Measurements from ENCODE around the gene CIDEB.

The CIDEB gene

DNA sequence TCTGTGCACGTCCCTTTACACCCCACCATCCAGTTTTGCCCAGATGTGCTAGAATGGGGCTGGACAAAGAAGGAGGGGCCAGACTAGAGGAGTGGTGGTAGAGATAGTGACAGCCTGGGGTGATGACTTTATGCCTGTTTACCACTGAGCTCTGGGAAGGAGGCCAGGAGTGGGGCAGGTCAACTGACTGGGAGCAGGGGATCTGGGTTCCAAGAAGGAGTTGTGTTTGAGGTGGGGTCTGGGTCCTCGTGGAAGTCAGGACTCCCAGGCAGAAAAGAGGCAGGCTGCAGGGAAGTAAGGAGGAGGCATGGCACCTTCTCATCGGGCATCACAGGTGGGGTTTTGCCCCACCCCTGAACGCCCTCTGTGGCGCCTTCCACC, 2.5 kb upstream of the CIDEB start:
- TF ChIP-seq GABPA (IDR thresholded peaks at IDR 0.05; ENCODE audit: low read depth) (no peak), SPI1 (IDR thresholded peaks at IDR 0.05; ENCODE audit: borderline replicate concordance, low read depth) (no peak)
- TF ChIP-seq, protein P1, sequence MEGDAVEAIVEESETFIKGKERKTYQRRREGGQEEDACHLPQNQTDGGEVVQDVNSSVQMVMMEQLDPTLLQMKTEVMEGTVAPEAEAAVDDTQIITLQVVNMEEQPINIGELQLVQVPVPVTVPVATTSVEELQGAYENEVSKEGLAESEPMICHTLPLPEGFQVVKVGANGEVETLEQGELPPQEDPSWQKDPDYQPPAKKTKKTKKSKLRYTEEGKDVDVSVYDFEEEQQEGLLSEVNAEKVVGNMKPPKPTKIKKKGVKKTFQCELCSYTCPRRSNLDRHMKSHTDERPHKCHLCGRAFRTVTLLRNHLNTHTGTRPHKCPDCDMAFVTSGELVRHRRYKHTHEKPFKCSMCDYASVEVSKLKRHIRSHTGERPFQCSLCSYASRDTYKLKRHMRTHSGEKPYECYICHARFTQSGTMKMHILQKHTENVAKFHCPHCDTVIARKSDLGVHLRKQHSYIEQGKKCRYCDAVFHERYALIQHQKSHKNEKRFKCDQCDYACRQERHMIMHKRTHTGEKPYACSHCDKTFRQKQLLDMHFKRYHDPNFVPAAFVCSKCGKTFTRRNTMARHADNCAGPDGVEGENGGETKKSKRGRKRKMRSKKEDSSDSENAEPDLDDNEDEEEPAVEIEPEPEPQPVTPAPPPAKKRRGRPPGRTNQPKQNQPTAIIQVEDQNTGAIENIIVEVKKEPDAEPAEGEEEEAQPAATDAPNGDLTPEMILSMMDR (IDR thresholded peaks at IDR 0.05; ENCODE audit: insufficient read depth, low read length) = no peak
- Histone ChIP-seq H3K4me3 (replicated peaks; ENCODE audit: insufficient read depth, low read length) (peak overlapping the region; percentile 47), H3K27ac (replicated peaks) (peak overlapping the region; percentile 93), H3K27me3 (ENCODE audit: insufficient read depth, poor library complexity, severe bottlenecking) (no peaks in the 10 kb centered on the region)
- DNase-seq (ENCODE audit: low read depth in 1 of 2, low spot score in 1 of 2) = no peak

GRCh38 chr14:24309538-24310264, 1.9 kb upstream of the CIDEB start, which contains the start of gene LTB4R2:
Gene LTB4R2, plus strand, starts transcription at chr14:24310140. Its CDS starts 525 bp downstream, at chr14:24310665.
- no peak for DNase-seq (ENCODE audit: low read depth in 1 of 2, low spot score in 1 of 2)
- TF ChIP-seq POLR2AphosphoS5 (IDR thresholded peaks at IDR 0.05; ENCODE audit: low read depth) = 0 out of 2 replicates have a peak, but pooled peaks have one; percentile 15
- TF ChIP-seq SPI1 (IDR thresholded peaks at IDR 0.05; ENCODE audit: borderline replicate concordance, low read depth) = no peak
- Histone ChIP-seq H3K27me3 (ENCODE audit: insufficient read depth, poor library complexity, severe bottlenecking) (no peaks in the 10 kb centered on the region), H3K4me3 (replicated peaks; ENCODE audit: insufficient read depth, low read length) (peak within 1 kb of the TSS; percentile 47), H3K27ac (replicated peaks) (peak within 1 kb of the TSS; percentile 93)

- DNase-seq (ENCODE audit: low read depth in 1 of 2, low spot score in 1 of 2) = no peak
- Histone ChIP-seq H3K27ac (replicated peaks) (no peak overlapping the region), H3K27me3 (ENCODE audit: insufficient read depth, poor library complexity, severe bottlenecking) (no peaks in the 10 kb centered on the region), H3K4me3 (replicated peaks; ENCODE audit: insufficient read depth, low read length) (no peak overlapping the region)
- TF ChIP-seq GABPA (IDR thresholded peaks at IDR 0.05; ENCODE audit: low read depth) (no peak), REST (IDR thresholded peaks at IDR 0.05; ENCODE audit: insufficient replicate concordance, low read depth) (no peak), POLR2AphosphoS5 (IDR thresholded peaks at IDR 0.05; ENCODE audit: low read depth) (no peak)
- TF ChIP-seq, protein P1 (IDR thresholded peaks at IDR 0.05; ENCODE audit: insufficient read depth, low read length) = no peak
Measured at GRCh38 chr14:24308342-24309124, 756 bp upstream of the CIDEB start.

GRCh38 chr14:24307156-24307574, 612 bp downstream of the CIDEB start:
- Histone ChIP-seq H3K4me3 (replicated peaks; ENCODE audit: insufficient read depth, low read length) (no peak overlapping the region), H3K27ac (replicated peaks) (no peak overlapping the region), H3K27me3 (ENCODE audit: insufficient read depth, poor library complexity, severe bottlenecking) (no peaks in the 10 kb centered on the region)
- no peak for DNase-seq (ENCODE audit: low read depth in 1 of 2, low spot score in 1 of 2)
- TF ChIP-seq, protein P1 (IDR thresholded peaks at IDR 0.05; ENCODE audit: insufficient read depth, low read length) = no peak
- TF ChIP-seq GABPA (IDR thresholded peaks at IDR 0.05; ENCODE audit: low read depth) = no peak
- no peak for TF ChIP-seq REST (IDR thresholded peaks at IDR 0.05; ENCODE audit: insufficient replicate concordance, low read depth)
- TF ChIP-seq POLR2AphosphoS5 (IDR thresholded peaks at IDR 0.05; ENCODE audit: low read depth) = no peak
- TF ChIP-seq SPI1 (IDR thresholded peaks at IDR 0.05; ENCODE audit: borderline replicate concordance, low read depth) = no peak
